ENCODE results near the gene MUS81.

MUS81 gene

DNA sequence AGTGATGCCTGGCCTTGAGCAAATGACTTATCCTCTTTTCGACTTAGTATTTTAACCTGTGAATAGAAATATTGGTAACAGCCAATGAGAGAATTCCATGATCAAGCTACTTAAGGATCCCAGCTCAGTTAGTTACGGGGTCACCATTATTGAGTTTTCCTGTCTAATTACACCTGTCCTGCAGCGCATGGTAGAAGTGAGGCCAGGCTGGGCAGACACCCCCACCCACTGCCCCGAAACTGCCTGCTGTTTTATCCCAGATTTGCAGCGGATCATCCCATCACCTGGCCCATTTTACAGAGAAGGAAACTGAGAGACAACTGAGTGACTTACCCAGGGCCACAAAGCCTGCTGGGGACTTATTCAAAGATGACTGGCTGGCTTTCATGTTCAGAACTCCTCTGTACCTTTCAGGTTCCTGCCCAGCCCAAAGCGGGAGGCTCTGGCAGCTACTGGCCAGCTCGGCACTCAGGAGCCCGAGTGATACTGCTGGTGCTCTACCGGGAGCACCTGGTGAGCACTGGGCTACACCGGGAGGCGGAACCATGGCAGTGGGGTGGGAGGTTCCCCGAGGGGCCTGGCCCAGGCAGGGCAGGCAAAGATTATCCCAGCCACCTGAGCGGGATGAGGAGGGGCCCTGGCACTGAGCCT lies 1.4 kb downstream of the MUS81 start:
- no peak for DNase-seq (ENCODE audit: low read depth)

DNA sequence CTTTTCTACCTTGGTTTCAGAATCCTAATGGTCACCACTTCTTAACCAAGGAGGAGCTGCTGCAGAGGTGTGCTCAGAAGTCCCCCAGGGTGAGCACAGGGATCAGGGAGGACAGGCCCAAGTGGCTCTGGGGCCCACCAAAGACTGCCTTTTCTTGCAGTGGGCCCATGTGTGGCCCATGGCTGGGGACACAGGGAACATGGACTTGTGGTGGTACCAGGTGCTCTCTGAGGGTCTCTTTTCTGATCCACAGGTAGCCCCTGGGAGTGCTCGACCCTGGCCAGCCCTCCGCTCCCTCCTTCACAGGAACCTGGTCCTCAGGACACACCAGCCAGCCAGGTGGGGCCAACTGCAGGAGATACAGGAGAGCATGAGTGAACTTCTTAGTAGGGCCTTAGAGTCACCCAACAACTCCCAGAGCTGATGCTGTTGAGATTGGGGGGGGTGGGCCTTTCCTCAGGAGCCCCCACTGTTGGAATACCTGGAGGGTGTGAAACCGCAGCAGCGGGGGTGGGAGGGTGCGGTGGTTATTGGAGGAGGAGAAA lies 2.0 kb downstream of the MUS81 start:
- DNase-seq (ENCODE audit: low read depth), result no peak

DNA sequence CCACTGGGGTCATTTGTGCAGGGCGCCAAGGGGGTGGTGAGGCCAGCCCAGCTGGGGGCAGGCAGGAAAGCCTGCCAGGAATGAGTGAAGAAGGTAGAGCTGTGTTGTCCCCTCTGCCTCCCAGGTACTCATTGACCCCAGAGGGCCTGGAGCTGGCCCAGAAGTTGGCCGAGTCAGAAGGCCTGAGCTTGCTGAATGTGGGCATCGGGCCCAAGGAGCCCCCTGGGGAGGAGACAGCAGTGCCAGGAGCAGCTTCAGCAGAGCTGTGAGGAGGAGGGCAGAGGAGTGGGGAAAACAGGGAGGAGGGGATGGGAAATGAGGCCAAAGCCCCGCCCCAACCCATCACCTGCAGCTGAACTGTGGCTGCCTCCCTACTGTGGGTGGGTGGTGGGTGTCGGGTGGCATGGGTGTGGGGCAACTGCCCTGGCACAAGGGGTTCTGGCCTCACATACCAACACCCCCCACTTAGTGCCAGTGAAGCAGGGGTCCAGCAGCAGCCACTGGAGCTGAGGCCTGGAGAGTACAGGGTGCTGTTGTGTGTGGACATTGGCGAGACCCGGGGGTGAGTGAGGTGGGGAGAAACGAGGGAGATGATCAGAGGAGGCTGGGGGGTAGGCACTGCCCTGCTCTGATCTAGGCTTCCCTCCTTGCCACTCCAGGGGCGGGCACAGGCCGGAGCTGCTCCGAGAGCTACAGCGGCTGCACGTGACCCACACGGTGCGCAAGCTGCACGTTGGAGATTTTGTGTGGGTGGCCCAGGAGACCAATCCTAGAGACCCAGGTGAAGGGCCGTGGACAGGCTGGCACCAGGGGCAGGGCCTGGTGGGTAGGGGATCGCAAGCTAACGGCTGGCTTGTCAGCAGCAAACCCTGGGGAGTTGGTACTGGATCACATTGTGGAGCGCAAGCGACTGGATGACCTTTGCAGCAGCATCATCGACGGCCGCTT lies 3.0 kb downstream of the MUS81 start:
- DNase-seq (ENCODE audit: low read depth), result no peak

DNA sequence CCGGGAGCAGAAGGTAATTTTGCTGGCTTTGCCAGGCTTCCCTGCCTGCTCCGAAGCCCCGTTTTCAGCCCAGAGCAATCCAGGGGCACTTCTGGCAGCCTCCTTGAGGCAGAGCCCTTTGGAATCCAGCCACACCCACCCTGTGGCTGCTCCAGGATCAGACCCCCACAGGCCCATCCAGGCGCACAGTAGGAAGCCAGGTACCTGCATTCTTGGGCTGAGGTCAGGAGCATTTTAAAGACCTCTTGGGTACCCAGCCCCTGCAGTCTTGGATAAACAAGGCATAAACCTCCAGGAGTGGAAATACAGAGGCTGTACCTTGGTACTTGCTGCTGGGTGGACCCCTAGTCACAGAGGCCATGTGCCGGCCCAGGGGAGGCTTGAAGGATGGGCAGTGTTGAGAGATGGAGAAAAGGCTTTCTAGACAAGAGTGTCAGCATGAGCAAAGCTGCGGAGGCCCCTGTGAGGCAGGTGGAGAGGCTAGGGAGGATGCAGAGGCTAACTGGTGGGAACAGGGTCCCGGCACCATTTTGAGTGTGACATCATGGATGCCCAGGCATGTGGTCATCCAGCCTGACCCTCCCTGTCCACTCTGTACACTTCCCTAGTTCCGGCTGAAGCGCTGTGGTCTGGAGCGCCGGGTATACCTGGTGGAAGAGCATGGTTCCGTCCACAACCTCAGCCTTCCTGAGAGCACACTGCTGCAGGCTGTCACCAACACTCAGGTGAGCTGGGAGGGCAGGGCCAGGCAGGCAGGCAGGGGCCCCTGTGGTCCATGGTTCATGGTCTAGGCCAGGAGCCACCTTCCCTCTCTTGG lies 3.9 kb downstream of the MUS81 start:
- DNase-seq (ENCODE audit: low read depth), result no peak

DNA sequence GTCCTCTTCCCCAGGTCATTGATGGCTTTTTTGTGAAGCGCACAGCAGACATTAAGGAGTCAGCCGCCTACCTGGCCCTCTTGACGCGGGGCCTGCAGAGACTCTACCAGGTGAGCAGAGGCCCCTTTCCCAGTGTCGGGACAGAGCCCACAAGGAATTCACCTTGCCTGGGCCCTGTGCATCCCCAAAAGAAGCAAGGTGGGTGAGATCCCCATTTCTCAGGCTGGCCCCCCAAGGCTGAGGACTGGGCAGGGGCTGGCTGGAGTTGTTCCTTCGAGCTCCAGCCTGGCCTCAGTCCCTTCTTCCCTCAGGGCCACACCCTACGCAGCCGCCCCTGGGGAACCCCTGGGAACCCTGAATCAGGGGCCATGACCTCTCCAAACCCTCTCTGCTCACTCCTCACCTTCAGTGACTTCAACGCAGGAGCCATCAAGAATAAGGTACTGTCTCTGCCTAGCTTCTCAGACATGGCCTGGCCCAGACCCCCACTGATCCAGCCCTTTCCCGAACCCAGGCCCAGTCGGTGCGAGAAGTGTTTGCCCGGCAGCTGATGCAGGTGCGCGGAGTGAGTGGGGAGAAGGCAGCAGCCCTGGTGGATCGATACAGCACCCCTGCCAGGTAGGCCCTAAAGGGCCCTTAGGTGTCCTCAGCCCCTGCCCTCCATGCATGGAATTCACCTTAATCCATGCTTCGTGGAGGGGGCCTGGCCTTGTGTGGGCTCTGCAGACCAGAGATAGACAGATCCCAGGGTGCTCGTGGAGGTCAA lies 4.7 kb downstream of the MUS81 start:
- no peak for DNase-seq (ENCODE audit: low read depth)

DNA sequence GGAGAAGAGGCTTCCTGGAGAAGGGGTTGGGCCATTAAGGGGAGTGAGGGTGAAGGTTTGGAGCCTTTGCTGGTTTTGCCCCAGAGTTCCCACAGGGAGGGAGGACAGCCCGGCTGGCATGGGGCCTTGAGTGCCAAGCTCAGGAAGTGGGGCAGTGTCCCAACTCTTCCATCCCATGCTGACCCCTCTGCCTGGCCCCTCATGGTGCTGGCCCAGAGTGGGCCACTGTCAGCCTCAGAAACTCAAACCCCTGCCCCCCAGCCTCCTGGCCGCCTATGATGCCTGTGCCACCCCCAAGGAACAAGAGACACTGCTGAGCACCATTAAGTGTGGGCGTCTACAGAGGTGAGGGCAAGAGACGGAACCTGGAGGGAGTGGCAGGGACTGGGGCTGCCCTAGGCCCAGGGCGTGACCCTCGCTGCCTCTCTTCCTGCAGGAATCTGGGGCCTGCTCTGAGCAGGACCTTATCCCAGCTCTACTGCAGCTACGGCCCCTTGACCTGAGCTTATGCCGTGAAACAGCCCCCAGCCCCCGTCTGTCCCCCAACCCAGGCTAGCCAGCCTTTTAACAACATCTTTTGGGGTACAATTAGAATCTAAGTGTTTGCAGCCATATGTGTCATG lies 5.4 kb downstream of the MUS81 start:
- no peak for DNase-seq (ENCODE audit: low read depth)

DNA sequence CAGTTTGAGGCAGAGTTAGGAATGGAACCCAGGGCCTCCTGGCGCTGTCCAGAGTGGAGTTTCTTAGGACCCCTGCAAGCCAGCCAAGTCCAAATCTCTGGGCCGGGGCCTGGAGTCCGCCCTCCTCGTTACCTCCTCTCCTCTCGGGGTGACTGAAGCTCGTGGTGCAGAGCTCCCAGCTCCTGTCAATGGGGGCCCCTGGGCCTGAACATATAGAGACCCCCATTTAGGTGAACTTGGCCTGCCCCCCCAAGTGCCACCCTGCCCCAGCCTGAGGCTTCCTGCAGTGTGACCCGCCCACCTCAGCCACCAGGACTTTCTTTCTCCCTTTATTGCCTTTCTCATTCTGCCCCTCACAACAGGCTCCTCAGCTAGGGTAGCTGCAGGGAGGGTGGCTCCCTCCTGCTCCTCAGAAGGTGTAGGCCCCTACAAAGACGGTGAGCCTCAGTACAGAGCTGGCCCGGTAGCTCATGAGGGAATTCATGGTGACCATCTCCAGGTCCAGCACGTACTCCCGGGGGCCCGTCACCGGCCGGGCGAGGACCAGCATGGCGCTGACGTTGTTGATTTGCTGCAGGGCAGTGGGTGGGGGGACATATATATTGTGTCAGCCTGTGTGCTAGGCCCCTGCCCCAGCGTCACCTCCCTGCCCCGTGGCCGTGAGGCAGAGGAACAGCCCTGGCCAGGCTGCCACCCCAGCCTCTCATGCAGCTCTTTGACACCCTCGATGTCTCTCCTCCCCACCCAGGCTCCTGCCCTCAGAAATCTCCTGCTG lies 6.5 kb downstream of the MUS81 start:
- DNase-seq (ENCODE audit: low read depth), result no peak

DNA sequence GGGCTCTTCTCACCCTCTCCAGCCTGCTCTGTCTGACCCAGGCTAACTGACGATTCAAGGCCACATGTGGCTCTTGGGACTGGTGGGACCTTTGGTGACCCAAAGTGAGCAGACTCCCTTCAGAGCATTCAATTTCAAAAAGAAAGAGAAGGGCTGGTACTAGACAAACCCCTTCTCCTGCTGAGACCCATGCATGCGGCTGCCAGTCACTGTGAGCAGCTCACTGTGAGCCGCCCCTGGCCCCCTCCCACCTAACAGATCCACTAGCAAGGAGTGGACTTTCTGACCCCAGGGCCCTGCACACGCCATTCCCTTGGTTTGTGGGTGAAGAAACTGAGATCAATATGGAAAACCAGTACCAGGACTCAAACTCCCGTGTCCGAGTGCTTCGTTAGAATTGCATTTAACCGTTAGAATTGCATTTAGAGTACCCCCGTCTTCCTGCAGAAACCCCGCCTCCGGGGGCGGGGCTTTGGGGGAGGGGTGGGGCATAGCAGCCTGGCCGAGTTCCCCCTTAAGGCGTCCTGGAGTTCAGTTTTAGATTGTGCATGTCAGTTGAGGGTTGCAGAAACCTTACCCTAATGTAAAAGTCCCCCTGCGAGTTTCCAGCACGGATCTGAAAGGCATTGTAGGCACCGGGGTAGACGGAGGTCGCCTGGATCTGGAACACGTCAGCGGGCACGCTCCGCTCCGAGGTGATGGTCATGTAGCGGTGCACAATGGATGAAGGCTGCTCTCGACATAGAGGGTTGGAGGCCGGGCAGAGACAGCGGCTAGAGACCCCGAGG lies 7.2 kb downstream of the MUS81 start:
- DNase-seq (ENCODE audit: low read depth), result peak; percentile 24

DNA sequence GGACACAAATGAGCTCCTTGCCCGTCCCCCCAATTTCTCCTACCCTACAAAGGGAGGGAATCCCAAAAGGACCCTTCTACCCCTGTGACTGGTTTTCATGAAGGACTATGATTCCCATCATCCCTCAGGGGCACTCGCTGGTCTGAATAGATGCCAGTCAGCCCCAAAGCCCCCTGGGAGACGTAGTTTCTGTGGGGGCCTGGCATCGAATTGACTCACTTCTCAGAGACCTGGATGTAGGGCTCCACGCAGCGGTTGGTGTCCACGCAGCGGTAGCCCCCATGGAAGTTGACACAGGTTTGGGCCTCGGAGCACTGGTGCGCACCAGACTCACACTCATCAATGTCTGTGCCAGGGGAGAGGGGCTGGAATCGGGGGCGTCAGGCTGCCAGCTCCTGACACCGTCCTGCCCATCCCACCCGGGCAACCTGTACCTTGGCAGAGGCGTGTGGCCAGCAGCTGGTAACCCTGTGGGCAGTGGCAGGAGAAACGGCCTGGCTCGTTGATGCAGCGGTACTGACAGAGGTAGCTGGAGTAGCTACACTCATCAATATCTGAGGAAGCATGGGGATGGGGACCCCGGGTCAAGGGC lies 7.9 kb downstream of the MUS81 start:
- no peak for DNase-seq (ENCODE audit: low read depth)

DNA sequence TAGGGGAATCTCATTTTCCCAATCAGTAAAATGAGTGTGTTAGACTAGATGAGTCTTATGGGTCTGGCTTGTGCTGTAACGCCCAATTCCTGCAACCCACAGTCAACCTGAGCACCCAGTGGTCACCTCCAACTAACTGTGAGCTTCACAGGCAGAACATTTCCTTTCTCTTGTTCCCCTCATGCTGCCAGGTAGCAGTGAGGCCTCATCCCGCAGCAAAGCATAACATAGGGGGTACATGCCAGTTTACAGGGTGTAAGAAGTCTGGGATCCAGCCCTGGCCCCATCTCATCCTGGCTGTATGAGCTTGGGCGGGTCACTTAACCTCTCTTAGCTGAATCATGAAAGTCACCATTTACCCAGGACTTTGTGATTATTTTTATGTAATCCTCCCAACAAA lies 8.7 kb downstream of the MUS81 start:
- no peak for DNase-seq (ENCODE audit: low read depth)

DNA sequence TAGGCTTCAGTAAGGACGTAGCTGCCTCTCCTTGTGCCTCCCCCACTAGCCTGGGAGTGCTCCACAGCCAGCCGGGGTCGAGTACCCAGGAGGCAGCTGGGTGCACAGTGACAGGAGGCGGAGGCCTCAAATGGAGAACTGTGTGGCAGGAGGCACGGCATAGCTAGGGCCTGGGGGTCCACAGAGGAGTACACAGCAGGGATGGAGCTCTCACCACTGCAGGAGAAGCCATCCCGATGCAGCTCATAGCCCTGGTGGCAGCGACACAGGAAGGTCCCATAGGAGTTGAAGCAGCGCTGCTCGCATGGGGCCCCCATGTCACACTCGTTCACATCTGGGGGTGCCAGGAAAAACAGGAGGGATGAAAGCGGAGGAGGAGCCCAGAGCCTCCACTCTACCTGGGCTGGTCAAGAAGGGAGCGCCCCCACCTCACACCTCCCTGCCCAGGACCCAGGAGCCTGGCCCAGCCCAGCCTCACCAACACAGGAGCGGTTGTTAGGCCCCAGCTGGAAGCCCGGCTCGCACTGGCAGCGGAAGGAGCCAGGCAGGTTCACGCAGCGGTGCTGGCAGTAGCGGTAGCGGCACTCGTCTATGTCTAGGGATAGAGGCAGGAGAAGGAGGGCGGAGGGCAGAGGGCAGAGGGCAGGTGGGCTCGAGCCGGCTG lies 9.5 kb downstream of the MUS81 start:
- no peak for DNase-seq (ENCODE audit: low read depth)

DNA sequence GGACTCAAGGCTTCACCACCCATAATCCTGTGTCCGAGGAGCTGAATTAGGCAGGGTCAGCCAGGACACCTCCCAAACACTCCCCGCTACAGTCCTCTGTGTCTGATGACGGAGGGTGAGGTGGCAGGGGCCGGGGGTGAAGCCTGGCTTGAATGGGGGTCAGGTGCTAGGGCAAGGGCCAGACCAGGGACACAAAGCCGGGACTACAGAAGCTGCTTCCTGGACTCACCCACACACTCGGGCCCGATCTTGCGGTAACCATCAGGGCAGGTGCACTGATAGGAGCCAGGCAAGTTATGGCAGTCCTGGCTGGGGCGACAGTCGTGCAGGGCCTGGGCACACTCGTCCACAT lies 10.1 kb downstream of the MUS81 start:
- DNase-seq (ENCODE audit: low read depth), result no peak

DNA sequence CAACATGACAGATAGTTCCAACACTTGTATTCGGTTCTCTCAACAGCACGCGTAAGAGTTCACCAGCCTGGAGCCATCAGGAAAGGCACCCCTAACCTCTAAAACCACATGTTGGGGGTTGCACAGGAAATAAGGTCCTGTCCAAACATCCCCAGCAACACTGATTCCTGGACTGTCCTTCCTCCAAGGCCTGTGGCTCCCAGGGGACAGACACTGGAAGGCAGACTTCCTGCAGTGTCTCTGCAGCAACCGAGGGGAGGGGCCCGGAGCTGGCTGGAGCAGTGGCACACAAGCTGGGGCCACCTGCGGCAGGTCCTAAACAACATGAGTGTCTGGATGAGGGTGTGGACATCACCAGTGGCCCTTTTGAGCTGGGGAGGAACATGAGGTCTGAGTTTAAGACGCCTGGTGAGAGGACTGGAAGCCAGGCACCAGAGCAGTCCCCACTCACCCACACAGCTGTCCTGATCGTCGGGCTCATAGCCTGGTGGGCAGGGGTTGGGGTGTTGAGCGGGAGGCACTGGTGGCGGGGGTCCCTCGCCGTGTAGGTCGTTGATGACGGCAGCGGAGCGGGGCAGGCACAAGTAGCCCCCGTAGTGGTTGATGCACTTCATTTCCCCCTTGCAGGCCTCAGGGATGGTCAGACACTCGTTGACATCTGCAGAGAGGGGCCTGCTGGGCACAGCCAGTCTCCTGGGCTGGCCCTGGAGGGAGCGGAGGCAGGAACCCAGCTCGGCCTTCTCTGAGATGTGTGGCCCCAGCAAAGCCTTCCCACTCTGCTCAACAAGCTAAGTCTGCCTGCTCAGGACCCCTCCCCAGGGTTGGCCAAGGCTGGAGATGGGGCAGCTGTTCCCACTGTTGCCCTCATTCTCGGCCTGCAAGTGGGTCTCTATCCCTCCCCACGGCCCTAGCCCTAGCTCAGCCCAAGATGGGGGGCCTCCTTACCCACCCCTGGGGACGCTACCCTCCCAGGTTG lies 10.8 kb downstream of the MUS81 start:
- DNase-seq (ENCODE audit: low read depth), result no peak

DNA sequence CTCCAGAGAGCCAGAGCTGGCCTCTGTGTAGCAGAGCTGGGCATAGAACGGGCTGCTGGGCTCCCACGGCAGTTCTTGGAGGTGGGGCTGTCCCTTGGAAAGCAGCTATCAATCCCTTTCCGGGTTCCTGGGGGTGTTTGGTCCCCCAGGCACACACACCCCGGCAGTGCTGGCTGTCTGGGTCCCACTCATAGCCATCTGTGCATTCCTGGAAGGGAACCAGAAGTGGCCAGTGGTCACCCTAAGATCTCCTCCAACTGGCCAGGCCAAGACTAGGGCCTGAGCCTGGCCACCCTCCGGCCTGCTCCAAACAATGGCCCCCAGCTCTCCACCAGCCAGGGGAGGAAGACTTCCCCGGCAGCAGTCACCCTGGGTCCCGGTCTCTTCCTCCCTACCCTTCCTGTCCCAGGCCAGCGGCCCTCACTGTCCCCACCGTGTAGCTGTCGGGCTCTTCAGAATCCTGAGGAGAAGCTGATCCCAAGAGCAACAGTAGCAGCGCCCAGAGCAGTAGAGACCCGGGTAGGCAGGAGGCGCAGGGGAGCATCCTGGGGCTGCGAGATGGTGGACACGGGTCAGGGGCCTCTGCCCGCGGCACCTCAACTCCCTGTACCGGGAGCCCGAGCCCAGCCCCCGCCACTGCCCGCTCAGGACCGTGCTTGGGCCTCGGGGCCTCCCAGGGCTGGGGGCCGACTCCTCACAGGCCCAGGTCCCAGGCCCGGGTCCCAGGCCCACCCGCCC lies 11.7 kb downstream of the MUS81 start:
- DNase-seq (ENCODE audit: low read depth), result no peak

DNA sequence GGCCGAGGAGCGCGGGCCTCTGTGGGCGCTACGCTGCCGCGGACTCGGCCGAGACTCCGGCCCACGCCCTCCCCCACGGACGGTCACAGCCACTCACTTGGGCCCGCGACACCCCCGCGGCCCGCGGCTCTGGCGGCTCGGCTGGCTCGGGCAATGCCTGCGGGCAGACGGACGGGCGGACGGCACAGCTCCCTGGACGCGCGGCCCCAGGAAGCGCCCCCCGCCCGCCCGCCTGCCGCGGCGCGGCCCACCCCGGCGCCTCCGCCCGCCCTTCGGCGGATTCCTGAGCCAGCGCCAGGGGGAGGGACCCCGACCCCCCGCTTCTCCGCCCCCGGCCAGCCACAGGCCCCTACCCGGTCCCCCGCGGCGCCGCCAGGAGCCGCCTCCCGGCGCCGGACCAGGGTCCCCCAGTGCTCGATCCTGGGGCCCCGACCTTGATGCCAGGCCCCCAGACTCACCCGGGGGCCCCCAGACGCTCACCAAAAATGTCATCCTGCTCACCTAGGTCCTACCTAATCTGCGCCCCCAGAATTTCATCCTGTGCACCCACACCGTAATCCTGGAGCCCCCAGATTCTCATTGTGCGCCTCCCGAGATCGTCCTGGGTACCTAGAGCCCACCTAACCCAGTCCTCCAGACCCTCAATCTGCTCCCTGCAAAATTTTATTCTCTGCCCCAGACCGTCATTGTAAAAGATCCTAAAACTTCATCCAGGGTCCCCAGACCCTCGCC lies 12.5 kb downstream of the MUS81 start, which contains the start of gene EFEMP2:
Gene EFEMP2 (minus strand): TSS at position 215 of the 732 bp plus-strand sequence. CDS start 446 bp downstream, outside the sequence.
- no peak for DNase-seq (ENCODE audit: low read depth)
